PFSK-1 (cell line): Measurements from ENCODE around the gene ARHGAP18.

Source experiments
- POLR2AphosphoS5 ChIP-seq: IDR thresholded peaks from 2 replicates; pipeline ENCODE4 v1.6.1; 2012; ENCODE audit warnings: low read depth, mild to moderate bottlenecking, control low read depth, low read length, moderate library complexity
- SIN3A ChIP-seq: IDR thresholded peaks from 2 replicates; pipeline ENCODE4 v1.6.1; 2012; ENCODE audit warnings: mild to moderate bottlenecking, low read length, moderate library complexity, borderline replicate concordance; ENCODE audit not compliant: insufficient read depth
- TAF1 ChIP-seq: IDR thresholded peaks from 2 replicates; pipeline ENCODE4 v1.6.1; 2012; ENCODE audit warnings: low read length, control low read depth, borderline replicate concordance; ENCODE audit not compliant: insufficient read depth

DNA sequence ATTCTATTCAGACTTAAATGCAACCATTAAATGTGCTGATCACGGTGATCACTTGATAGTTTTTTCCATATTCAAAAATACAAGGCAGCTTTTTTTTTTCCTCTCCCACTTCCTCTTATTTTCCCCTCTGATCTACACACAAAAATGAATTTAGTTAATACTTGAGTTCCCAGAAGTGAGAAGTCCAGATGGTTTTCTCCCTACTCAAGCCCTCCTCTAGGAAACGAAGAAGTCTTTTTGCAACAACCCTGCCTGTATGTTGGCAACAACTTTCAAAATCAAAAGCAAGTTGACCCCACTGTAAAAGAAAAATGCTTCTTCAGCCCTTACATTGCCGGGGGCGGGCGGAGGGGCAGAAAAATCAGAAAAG, 24.3 kb downstream of the ARHGAP18 start:
- TF ChIP-seq SIN3A (no peak), TAF1 (no peak), POLR2AphosphoS5 (no peak)
